ENCODE measurements around the gene KCNAB2.
"Not testable (repeated sequence)": the region's sequence is repeated elsewhere in the genome, so short reads cannot be mapped to it uniquely, and the experiment has no call there.

The KCNAB2 gene

GRCh38 chr1:6059866-6060265, 14.2 kb downstream of the KCNAB2 start:
- no peak for DNase-seq

- DNase-seq: no peak
These were observed 17.0 kb downstream of the KCNAB2 start for GRCh38 chr1:6062670-6063069.

- not testable (repeated sequence) for DNase-seq
These were observed 17.9 kb downstream of the KCNAB2 start for GRCh38 chr1:6063532-6064053.

GRCh38 chr1:6065093-6065858, 19.6 kb downstream of the KCNAB2 start:
- no peak for DNase-seq

- DNase-seq: no peak
These were observed 21.0 kb downstream of the KCNAB2 start for GRCh38 chr1:6066680-6067079.

- no peak for DNase-seq
These were observed 22.4 kb downstream of the KCNAB2 start for GRCh38 chr1:6068073-6068472.

- no peak for DNase-seq
These were observed 23.2 kb downstream of the KCNAB2 start for GRCh38 chr1:6068932-6069331.

- DNase-seq: no peak
These were observed 23.9 kb downstream of the KCNAB2 start for GRCh38 chr1:6069573-6069972.

GRCh38 chr1:6070450-6070974, 24.8 kb downstream of the KCNAB2 start:
- no peak for DNase-seq

GRCh38 chr1:6071219-6071618, 25.5 kb downstream of the KCNAB2 start:
- no peak for DNase-seq

GRCh38 chr1:6072774-6073479, 27.2 kb downstream of the KCNAB2 start:
- no peak for DNase-seq

- no peak for DNase-seq
These were observed 27.9 kb downstream of the KCNAB2 start for GRCh38 chr1:6073480-6074053.

GRCh38 chr1:6074192-6074901, 28.7 kb downstream of the KCNAB2 start:
- DNase-seq: no peak

- DNase-seq: no peak
These were observed 30.1 kb downstream of the KCNAB2 start for GRCh38 chr1:6075748-6076147.

- DNase-seq: not testable (repeated sequence)
These were observed 31.4 kb downstream of the KCNAB2 start for GRCh38 chr1:6077061-6077460.

GRCh38 chr1:6077506-6077905, 31.8 kb downstream of the KCNAB2 start:
- DNase-seq: no peak

- no peak for DNase-seq
These were observed 32.2 kb downstream of the KCNAB2 start for GRCh38 chr1:6077919-6078318.

- no peak for DNase-seq
These were observed 34.8 kb downstream of the KCNAB2 start for GRCh38 chr1:6080469-6080868.

GRCh38 chr1:6081901-6082300, 36.2 kb downstream of the KCNAB2 start:
- no peak for DNase-seq

- DNase-seq: no peak
These were observed 36.8 kb downstream of the KCNAB2 start for GRCh38 chr1:6082430-6082971.

- DNase-seq: no peak
These were observed 37.7 kb downstream of the KCNAB2 start for GRCh38 chr1:6083385-6083784.

- DNase-seq: no peak
These were observed 38.2 kb downstream of the KCNAB2 start for GRCh38 chr1:6083801-6084446.
